Osteocyte (in vitro differentiated cells): ENCODE measurements around the gene HLA-G. TPM values are rescaled to one million over a fixed set of nuclear protein-coding genes. Genes with fewer than 3 reads are reported as not detected.

ENCODE experiments used
- DNase-seq: peaks from one replicate; pipeline ENCODE4 v3.0.0; 2021; ENCODE audit warnings: mixed read lengths; ENCODE audit not compliant: unreplicated experiment; ENCODE audit errors: extremely low spot score
- H3K27ac Mint-ChIP-seq: one replicate; pipeline ENCODE4 v1.8.0; 2021; ENCODE audit warnings: mild to moderate bottlenecking, mixed read lengths; ENCODE audit not compliant: unreplicated experiment
- H3K27me3 Mint-ChIP-seq: one replicate; pipeline ENCODE4 v1.8.0; 2021; ENCODE audit warnings: mixed read lengths; ENCODE audit not compliant: unreplicated experiment
- H3K36me3 Mint-ChIP-seq: one replicate; pipeline ENCODE4 v1.8.0; 2021; ENCODE audit warnings: mixed read lengths; ENCODE audit not compliant: unreplicated experiment
- H3K4me1 Mint-ChIP-seq: one replicate; pipeline ENCODE4 v1.8.0; 2021; ENCODE audit warnings: mixed read lengths; ENCODE audit not compliant: unreplicated experiment
- H3K4me3 Mint-ChIP-seq: one replicate; pipeline ENCODE4 v1.8.0; 2021; ENCODE audit warnings: mild to moderate bottlenecking, moderate library complexity, mixed read lengths; ENCODE audit not compliant: unreplicated experiment
- H3K9me3 Mint-ChIP-seq: one replicate; pipeline ENCODE4 v1.8.0; 2021; ENCODE audit warnings: mixed read lengths; ENCODE audit not compliant: unreplicated experiment
- CTCF ChIP-seq: fragments of 200-600 bp; sonication (generic); IDR thresholded peaks from 2 replicates; pipeline ENCODE4 v1.5.0; 2021; ENCODE audit warnings: antibody characterized with exemption, mild to moderate bottlenecking, moderate library complexity
- total RNA-seq: library from RNA; stranded (reverse); gene quantifications from 2 replicates; pipeline ENCODE4 v1.2.1, GENCODE V29; 2021

The HLA-G gene
- total RNA-seq, 1 donor from 2014 or later: 0.32 TPM

GRCh38 chr6:29815118-29815750 lies 12.4 kb upstream of the HLA-G start:
- Mint-ChIP-seq H3K27me3 (peaks cover 18% of the 10 kb centered on the region), H3K4me3 (no peak overlapping the region), H3K9me3 (no peaks in the 10 kb centered on the region), H3K27ac (no peak overlapping the region), H3K4me1 (no peaks in the 10 kb centered on the region), H3K36me3 (no peaks in the 10 kb centered on the region)
- no peak for TF ChIP-seq CTCF
- no peak for DNase-seq

DNA sequence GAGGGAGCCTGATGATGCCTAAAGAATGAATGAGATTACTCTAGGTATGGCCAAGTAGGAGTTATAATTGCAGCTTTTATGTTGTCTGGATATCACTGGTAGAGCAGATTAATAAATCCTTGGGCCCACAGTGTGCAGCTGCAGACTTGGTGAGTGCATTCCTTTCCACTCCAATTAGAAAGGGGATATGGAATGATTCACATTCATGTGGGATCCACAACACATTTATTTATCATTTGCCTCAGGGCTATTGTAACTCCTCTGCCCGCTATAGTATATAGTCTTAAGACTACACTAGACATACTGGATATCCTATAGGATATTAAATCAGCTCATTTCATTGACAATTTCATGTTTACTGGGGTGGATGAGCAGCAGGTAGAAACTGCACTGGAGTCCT lies 11.6 kb upstream of the HLA-G start:
- Mint-ChIP-seq H3K27me3 (peaks cover 18% of the 10 kb centered on the region), H3K36me3 (no peaks in the 10 kb centered on the region), H3K27ac (no peak overlapping the region), H3K4me1 (no peaks in the 10 kb centered on the region), H3K4me3 (no peak overlapping the region), H3K9me3 (no peaks in the 10 kb centered on the region)
- DNase-seq: no peak
- TF ChIP-seq CTCF: no peak

- H3K4me3 Mint-ChIP-seq: no peak overlapping the region
- H3K27ac Mint-ChIP-seq: no peak overlapping the region
- no peaks in the 10 kb centered on the region for H3K36me3 Mint-ChIP-seq
- H3K27me3 Mint-ChIP-seq: peaks cover 29% of the 10 kb centered on the region
- no peaks in the 10 kb centered on the region for H3K4me1 Mint-ChIP-seq
- DNase-seq: no peak
- no peak for TF ChIP-seq CTCF
- no peaks in the 10 kb centered on the region for H3K9me3 Mint-ChIP-seq
Measured at GRCh38 chr6:29818892-29819291, 8.7 kb upstream of the HLA-G start.

DNA sequence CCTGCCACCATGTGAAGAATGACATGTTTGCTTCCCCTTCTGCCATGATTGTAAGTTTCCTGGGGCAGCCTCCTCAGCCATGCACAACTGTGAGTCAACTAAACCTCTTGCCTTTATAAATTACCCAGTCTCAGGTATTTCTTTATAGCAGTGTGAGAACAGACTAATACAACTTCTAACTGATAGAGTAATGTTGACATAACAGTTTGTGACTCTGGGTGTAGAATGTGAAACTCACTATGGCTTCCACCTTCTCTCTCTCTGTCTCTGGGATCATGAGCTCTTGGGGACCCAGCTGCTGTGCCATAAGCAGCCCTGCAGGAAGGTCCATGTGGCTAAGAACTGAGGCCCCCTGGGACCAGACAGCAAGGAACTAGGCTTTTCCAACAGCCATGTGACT lies 3.5 kb upstream of the HLA-G start:
- Mint-ChIP-seq H3K4me3 (no peak overlapping the region), H3K27me3 (peaks cover 64% of the 10 kb centered on the region), H3K9me3 (no peaks in the 10 kb centered on the region), H3K36me3 (no peaks in the 10 kb centered on the region), H3K27ac (no peak overlapping the region), H3K4me1 (no peaks in the 10 kb centered on the region)
- DNase-seq: peak; percentile 49
- TF ChIP-seq CTCF: no peak

DNA sequence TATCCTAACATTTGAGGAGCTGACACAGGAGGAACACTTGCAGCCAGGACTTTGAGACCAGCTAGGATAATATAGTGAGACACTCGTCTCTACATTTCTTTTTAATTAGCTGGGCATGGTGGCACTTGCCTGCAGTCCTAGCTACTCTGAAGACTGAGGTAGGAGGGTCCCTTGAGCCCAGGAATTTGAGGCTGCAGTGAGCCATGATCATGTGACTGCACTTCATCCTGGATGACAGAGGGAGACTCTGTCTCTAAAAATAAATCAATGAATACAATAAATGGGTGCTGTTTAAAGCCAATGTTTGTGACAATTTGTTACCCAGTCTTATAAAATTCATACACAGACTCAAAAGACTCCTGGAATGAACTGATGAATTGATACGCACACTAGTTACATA lies 1.8 kb upstream of the HLA-G start:
- H3K27me3 Mint-ChIP-seq: peaks cover 78% of the 10 kb centered on the region
- TF ChIP-seq CTCF: no peak
- no peak for DNase-seq
- H3K9me3 Mint-ChIP-seq: no peaks in the 10 kb centered on the region
- no peaks in the 10 kb centered on the region for H3K36me3 Mint-ChIP-seq
- no peak overlapping the region for H3K27ac Mint-ChIP-seq
- no peak overlapping the region for H3K4me3 Mint-ChIP-seq
- no peaks in the 10 kb centered on the region for H3K4me1 Mint-ChIP-seq
